HG03064 (cell line): ENCODE data around the gene ZDHHC23.

Experiments used
- ATAC-seq: cut with Tn5 transposase; IDR thresholded peaks from one replicate; pipeline ENCODE4 v1.9.1; 2021; ENCODE audit warnings: low read depth; ENCODE audit not compliant: unreplicated experiment

The ZDHHC23 gene

GRCh38 chr3:113947372-113948014 is at the start of gene ZDHHC23:
TSS of gene ZDHHC23 (plus strand) at chr3:113948013. CDS start at chr3:113948803, 790 bp downstream.
- peak; percentile 78 for ATAC-seq

- no peak for ATAC-seq
Observed at GRCh38 chr3:113898892-113899291, 48.9 kb upstream of the ZDHHC23 start.

GRCh38 chr3:113906568-113907140 is 41.2 kb upstream of the ZDHHC23 start:
- ATAC-seq = no peak

- ATAC-seq = no peak
Observed at GRCh38 chr3:113908133-113908532, 39.7 kb upstream of the ZDHHC23 start.

- ATAC-seq = no peak
Observed at GRCh38 chr3:113910966-113911365, 36.8 kb upstream of the ZDHHC23 start.

GRCh38 chr3:113912552-113913236 is 35.1 kb upstream of the ZDHHC23 start:
- peak; percentile 87 for ATAC-seq

GRCh38 chr3:113914646-113915045 is 33.2 kb upstream of the ZDHHC23 start:
- ATAC-seq = no peak

GRCh38 chr3:113927556-113927955 is 20.3 kb upstream of the ZDHHC23 start:
- no peak for ATAC-seq

GRCh38 chr3:113946831-113947230 is 982 bp upstream of the ZDHHC23 start:
- ATAC-seq = no peak

- ATAC-seq = peak; percentile 37
Observed at GRCh38 chr3:113948015-113948917, 453 bp downstream of the ZDHHC23 start.

GRCh38 chr3:113952921-113953320 is 5.1 kb downstream of the ZDHHC23 start:
- no peak for ATAC-seq

GRCh38 chr3:113953677-113954076 is 5.9 kb downstream of the ZDHHC23 start:
- no peak for ATAC-seq

GRCh38 chr3:113954091-113954685 is 6.4 kb downstream of the ZDHHC23 start:
- no peak for ATAC-seq

- ATAC-seq = no peak
Observed at GRCh38 chr3:113963879-113964278, 16.1 kb downstream of the ZDHHC23 start.

- ATAC-seq = no peak
Observed at GRCh38 chr3:113966172-113966571, 18.4 kb downstream of the ZDHHC23 start.

GRCh38 chr3:113968986-113969385 is 21.2 kb downstream of the ZDHHC23 start:
- no peak for ATAC-seq

GRCh38 chr3:113977822-113978221 is 30.0 kb downstream of the ZDHHC23 start:
- no peak for ATAC-seq

- no peak for ATAC-seq
Observed at GRCh38 chr3:113979916-113980315, 32.1 kb downstream of the ZDHHC23 start.

GRCh38 chr3:113981803-113982202 is 34.0 kb downstream of the ZDHHC23 start:
- no peak for ATAC-seq

GRCh38 chr3:113983544-113983943 is 35.7 kb downstream of the ZDHHC23 start:
- ATAC-seq = no peak
